ENCODE results near the gene PSD4. TPM values are rescaled to one million over a fixed set of nuclear protein-coding genes. Genes with fewer than 3 reads are reported as not detected.

PSD4 gene
- total and polyA plus RNA-seq, 4 donors = 0.79 to 17.8 (median 6.5) TPM

DNA sequence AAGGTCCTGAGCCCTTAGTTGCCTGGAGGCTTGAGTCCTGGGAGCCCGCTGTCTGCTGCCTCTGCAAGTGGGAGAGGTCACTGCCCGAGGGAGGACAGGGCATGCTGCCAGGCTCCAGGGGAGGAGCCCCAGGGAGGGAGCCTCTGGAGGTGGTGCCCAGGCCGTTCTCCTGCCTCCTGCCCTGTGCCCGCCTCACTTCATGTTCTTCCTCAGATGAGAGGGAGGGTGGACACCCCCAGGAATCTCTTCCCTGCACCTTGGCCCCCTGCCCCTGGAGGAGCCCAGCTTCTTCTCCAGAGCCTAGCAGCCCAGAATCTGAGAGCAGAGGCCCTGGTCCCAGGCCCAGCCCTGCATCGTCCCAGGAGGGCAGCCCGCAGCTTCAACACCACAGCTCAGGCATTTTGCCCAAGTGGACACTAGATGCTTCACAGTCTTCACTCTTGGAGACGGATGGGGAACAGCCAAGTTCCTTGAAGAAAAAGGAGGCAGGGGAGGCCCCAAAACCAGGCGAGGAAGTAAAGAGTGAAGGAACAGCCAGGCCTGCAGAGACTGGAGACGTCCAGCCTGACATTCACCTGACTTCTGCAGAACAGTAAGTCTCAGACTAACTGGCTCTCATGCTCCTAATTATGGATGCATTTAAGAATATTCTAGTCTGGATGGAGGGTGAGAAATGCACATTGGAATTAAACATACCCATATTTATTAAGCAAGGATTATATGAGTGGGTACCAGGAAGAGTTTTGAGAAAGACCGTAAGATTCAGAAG, 12.1 kb downstream of the PSD4 start:
- Histone ChIP-seq H3K27me3 (ENCODE audit: control insufficient read depth in 1 of 2, insufficient read depth in 2 of 2, low read length in 1 of 2) (no peaks in the 10 kb centered on the region), H3K4me1 (ENCODE audit: control insufficient read depth in 1 of 2, insufficient read depth in 2 of 2, low read length in 2 of 2) (no peaks in the 10 kb centered on the region), H3K9me3 (ENCODE audit: control insufficient read depth, low read length) (no peaks in the 10 kb centered on the region), H3K36me3 (ENCODE audit: control insufficient read depth in 1 of 2, insufficient read depth in 2 of 2, low read length in 1 of 2) (no peaks in the 10 kb centered on the region), H3K27ac (ENCODE audit: low read depth in 1 of 2, low read length in 2 of 2) (no peak overlapping the region), H3K4me3 (ENCODE audit: low read length in 2 of 2) (no peak overlapping the region)
- intact Hi-C loops (cut with DNase I) = no loop called here
- ATAC-seq (ENCODE audit: low FRiP score) (no peak), DNase-seq (peak; percentile 13 to 49)
- 78 to 80% methylated on average over 10 of the region's 10 CpGs for WGBS, 2 donors

GRCh38 chr2:113186433-113186796, 12.6 kb downstream of the PSD4 start:
- H3K36me3 ChIP-seq (ENCODE audit: control insufficient read depth in 1 of 2, insufficient read depth in 2 of 2, low read length in 1 of 2) = no peaks in the 10 kb centered on the region
- no peak overlapping the region for H3K27ac ChIP-seq (ENCODE audit: low read depth in 1 of 2, low read length in 2 of 2)
- no peaks in the 10 kb centered on the region for H3K4me1 ChIP-seq (ENCODE audit: control insufficient read depth in 1 of 2, insufficient read depth in 2 of 2, low read length in 2 of 2)
- intact Hi-C loops (cut with DNase I) = no loop called here
- 84 to 88% methylated on average over 5 of the region's 5 CpGs for WGBS, 2 donors
- DNase-seq (peak; percentile 12 to 57), ATAC-seq (ENCODE audit: low FRiP score) (no peak)
- no peak overlapping the region for H3K4me3 ChIP-seq (ENCODE audit: low read length in 2 of 2)
- no peaks in the 10 kb centered on the region for H3K9me3 ChIP-seq (ENCODE audit: control insufficient read depth, low read length)
- H3K27me3 ChIP-seq (ENCODE audit: control insufficient read depth in 1 of 2, insufficient read depth in 2 of 2, low read length in 1 of 2) = no peaks in the 10 kb centered on the region

DNA sequence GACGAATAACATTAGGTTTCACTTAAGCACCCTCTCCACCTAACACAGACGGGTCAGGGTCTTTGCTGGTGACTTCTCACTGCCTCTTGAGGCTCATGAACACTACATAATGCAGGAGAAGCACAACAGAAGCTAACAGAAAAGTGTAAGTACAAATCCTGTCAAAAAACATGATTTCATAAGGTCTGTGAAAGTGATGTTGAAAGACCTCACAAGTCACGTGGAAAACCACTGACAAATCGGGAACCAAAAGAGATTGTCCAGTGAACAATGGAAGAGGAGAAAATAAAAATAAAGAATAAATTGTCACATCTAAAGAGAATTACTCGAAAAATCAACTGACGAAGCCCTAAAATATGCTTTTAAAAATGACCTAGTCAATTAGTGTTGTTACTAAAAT, 14.0 kb downstream of the PSD4 start:
- Histone ChIP-seq H3K4me3 (ENCODE audit: low read length in 2 of 2) (no peak overlapping the region), H3K27me3 (ENCODE audit: control insufficient read depth in 1 of 2, insufficient read depth in 2 of 2, low read length in 1 of 2) (no peaks in the 10 kb centered on the region), H3K27ac (ENCODE audit: low read depth in 1 of 2, low read length in 2 of 2) (no peak overlapping the region), H3K36me3 (ENCODE audit: control insufficient read depth in 1 of 2, insufficient read depth in 2 of 2, low read length in 1 of 2) (no peaks in the 10 kb centered on the region), H3K4me1 (ENCODE audit: control insufficient read depth in 1 of 2, insufficient read depth in 2 of 2, low read length in 2 of 2) (no peaks in the 10 kb centered on the region), H3K9me3 (ENCODE audit: control insufficient read depth, low read length) (no peaks in the 10 kb centered on the region)
- ATAC-seq (ENCODE audit: low FRiP score) (no peak), DNase-seq (no peak)
- intact Hi-C loops (cut with DNase I) = no loop called here
- WGBS, 2 donors = 80 to 83% methylated on average over 6 of the region's 6 CpGs

DNA sequence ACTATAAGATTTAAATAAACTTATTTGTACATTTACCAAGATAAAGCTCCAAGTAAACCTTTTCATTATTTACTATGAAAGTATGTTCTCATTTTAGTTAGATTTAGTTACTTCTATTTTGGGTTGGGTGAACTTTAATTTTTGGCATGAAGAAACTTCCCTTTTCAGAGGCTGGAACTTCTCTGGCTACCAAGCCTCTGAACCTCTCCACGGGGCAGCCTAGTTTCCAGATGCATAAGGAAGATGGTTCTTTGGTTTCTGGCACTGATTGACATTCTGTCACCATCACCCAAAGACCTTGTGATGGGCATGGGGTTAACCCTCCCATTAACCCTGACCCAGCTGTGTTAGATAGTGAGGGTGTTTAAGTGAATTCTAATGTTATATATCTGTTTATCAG, 17.1 kb downstream of the PSD4 start:
- Histone ChIP-seq H3K27ac (ENCODE audit: low read depth in 1 of 2, low read length in 2 of 2) (no peak overlapping the region), H3K4me1 (ENCODE audit: control insufficient read depth in 1 of 2, insufficient read depth in 2 of 2, low read length in 2 of 2) (no peaks in the 10 kb centered on the region), H3K36me3 (ENCODE audit: control insufficient read depth in 1 of 2, insufficient read depth in 2 of 2, low read length in 1 of 2) (no peaks in the 10 kb centered on the region), H3K27me3 (ENCODE audit: control insufficient read depth in 1 of 2, insufficient read depth in 2 of 2, low read length in 1 of 2) (no peaks in the 10 kb centered on the region), H3K9me3 (ENCODE audit: control insufficient read depth, low read length) (no peaks in the 10 kb centered on the region), H3K4me3 (ENCODE audit: low read length in 2 of 2) (no peak overlapping the region)
- whole genome bisulfite sequencing, 2 donors = 4 to 19% methylated on average over 1 of the region's 1 CpG
- ATAC-seq (ENCODE audit: low FRiP score) (no peak), DNase-seq (no peak)
- intact Hi-C loops (cut with DNase I) = no loop called here

- ATAC-seq (ENCODE audit: low FRiP score) (no peak), DNase-seq (no peak)
- Histone ChIP-seq H3K27ac (ENCODE audit: low read depth in 1 of 2, low read length in 2 of 2) (no peak overlapping the region), H3K4me1 (ENCODE audit: control insufficient read depth in 1 of 2, insufficient read depth in 2 of 2, low read length in 2 of 2) (no peaks in the 10 kb centered on the region), H3K9me3 (ENCODE audit: control insufficient read depth, low read length) (no peaks in the 10 kb centered on the region), H3K4me3 (ENCODE audit: low read length in 2 of 2) (no peak overlapping the region), H3K27me3 (ENCODE audit: control insufficient read depth in 1 of 2, insufficient read depth in 2 of 2, low read length in 1 of 2) (no peaks in the 10 kb centered on the region), H3K36me3 (ENCODE audit: control insufficient read depth in 1 of 2, insufficient read depth in 2 of 2, low read length in 1 of 2) (no peaks in the 10 kb centered on the region)
- intact Hi-C loops (cut with DNase I) = no loop called here
- 90 to 95% methylated on average over 7 of the region's 7 CpGs for WGBS, 2 donors
These were observed 18.8 kb downstream of the PSD4 start for GRCh38 chr2:113192459-113193100.

DNA sequence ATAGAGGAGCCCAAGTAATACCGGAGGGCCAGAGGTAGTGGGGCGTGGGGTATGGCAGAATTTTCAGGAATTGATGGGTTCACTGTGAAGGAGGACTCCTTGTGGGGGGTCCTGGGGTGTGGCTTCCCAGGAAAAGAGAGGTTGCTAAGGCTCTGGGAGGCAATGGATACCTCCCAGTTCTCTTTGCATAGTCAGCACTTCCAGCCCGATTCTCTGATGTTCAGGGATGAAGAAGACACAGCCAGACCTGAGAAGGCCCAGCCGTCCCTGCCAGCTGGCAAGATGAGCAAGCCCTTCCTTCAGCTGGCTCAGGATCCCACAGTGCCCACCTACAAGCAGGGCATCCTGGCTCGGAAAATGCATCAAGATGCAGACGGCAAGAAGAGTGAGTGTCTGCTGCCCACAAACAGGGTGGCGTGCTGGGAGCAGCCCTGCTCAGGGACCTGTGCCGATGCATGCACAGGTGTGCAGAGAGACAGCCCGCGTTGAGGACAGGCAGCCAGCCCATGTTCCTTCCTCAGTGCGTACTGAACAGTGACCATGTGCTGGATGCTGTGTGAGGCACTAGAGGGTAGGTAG, 22.2 kb downstream of the PSD4 start:
- Histone ChIP-seq H3K36me3 (ENCODE audit: control insufficient read depth in 1 of 2, insufficient read depth in 2 of 2, low read length in 1 of 2) (no peaks in the 10 kb centered on the region), H3K9me3 (ENCODE audit: control insufficient read depth, low read length) (no peaks in the 10 kb centered on the region), H3K4me1 (ENCODE audit: control insufficient read depth in 1 of 2, insufficient read depth in 2 of 2, low read length in 2 of 2) (no peaks in the 10 kb centered on the region), H3K4me3 (ENCODE audit: low read length in 2 of 2) (no peak overlapping the region), H3K27ac (ENCODE audit: low read depth in 1 of 2, low read length in 2 of 2) (no peak overlapping the region), H3K27me3 (ENCODE audit: control insufficient read depth in 1 of 2, insufficient read depth in 2 of 2, low read length in 1 of 2) (no peaks in the 10 kb centered on the region)
- no peak for ATAC-seq (ENCODE audit: low FRiP score)
- WGBS, 2 donors = 89 to 94% methylated on average over 11 of the region's 11 CpGs
- peak in 1 of 2 donors; percentile 40 for DNase-seq
- intact Hi-C loops (cut with DNase I) = loop anchor here in 1 of 2 donors (5.0 kb wide), 1 partner anchor 59 kb away; no protein-coding TSS in a partner anchor

DNA sequence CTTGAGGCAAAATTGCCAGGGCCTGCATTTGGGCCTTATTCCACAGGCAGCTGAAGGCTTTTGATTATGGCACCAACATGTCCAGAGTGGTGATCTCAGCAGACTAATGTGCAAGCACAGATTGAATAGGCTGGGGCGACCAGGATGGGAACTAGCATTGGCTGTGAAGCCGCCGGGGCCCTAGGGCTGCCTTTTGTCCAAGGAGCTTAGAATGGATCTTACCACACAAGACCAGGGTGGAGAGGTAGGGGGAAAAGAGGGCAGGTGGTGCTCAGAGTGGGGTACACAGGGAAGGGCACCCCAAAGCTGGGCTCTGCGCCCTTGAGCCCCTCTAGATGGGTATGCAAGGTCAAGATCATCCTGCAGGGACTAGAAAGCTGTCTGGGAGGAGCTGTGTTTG, 23.1 kb downstream of the PSD4 start:
- 87 to 90% methylated on average over 4 of the region's 4 CpGs for WGBS, 2 donors
- no peak for ATAC-seq (ENCODE audit: low FRiP score)
- intact Hi-C loops (cut with DNase I) = loop anchor here in 1 of 2 donors (5.0 kb wide), 1 partner anchor 60 kb away; no protein-coding TSS in a partner anchor
- H3K27ac ChIP-seq (ENCODE audit: low read depth in 1 of 2, low read length in 2 of 2) = no peak overlapping the region
- H3K27me3 ChIP-seq (ENCODE audit: control insufficient read depth in 1 of 2, insufficient read depth in 2 of 2, low read length in 1 of 2) = no peaks in the 10 kb centered on the region
- no peaks in the 10 kb centered on the region for H3K4me1 ChIP-seq (ENCODE audit: control insufficient read depth in 1 of 2, insufficient read depth in 2 of 2, low read length in 2 of 2)
- DNase-seq = peak in 1 of 2 donors; percentile 35
- H3K9me3 ChIP-seq (ENCODE audit: control insufficient read depth, low read length) = no peaks in the 10 kb centered on the region
- no peaks in the 10 kb centered on the region for H3K36me3 ChIP-seq (ENCODE audit: control insufficient read depth in 1 of 2, insufficient read depth in 2 of 2, low read length in 1 of 2)
- no peak overlapping the region for H3K4me3 ChIP-seq (ENCODE audit: low read length in 2 of 2)

- WGBS, 2 donors = 86 to 93% methylated on average over 17 of the region's 17 CpGs
- H3K4me1 ChIP-seq (ENCODE audit: control insufficient read depth in 1 of 2, insufficient read depth in 2 of 2, low read length in 2 of 2) = no peaks in the 10 kb centered on the region
- H3K9me3 ChIP-seq (ENCODE audit: control insufficient read depth, low read length) = no peaks in the 10 kb centered on the region
- H3K4me3 ChIP-seq (ENCODE audit: low read length in 2 of 2) = no peak overlapping the region
- H3K27ac ChIP-seq (ENCODE audit: low read depth in 1 of 2, low read length in 2 of 2) = no peak overlapping the region
- H3K27me3 ChIP-seq (ENCODE audit: control insufficient read depth in 1 of 2, insufficient read depth in 2 of 2, low read length in 1 of 2) = no peaks in the 10 kb centered on the region
- DNase-seq (peak in 1 of 2 donors; percentile 68), ATAC-seq (ENCODE audit: low FRiP score) (no peak)
- H3K36me3 ChIP-seq (ENCODE audit: control insufficient read depth in 1 of 2, insufficient read depth in 2 of 2, low read length in 1 of 2) = no peaks in the 10 kb centered on the region
- intact Hi-C loops (cut with DNase I) = loop anchor here in 1 of 2 donors (5.0 kb wide), 1 partner anchor 60 kb away; no protein-coding TSS in a partner anchor
These were observed 23.7 kb downstream of the PSD4 start for GRCh38 chr2:113197347-113198047.

Measured in aorta (tissue), 5 donors.